ENCODE measurements around the gene RRBP1. TPM values are rescaled to one million over a fixed set of nuclear protein-coding genes. Genes with fewer than 3 reads are reported as not detected.

RRBP1 gene
- total and polyA plus RNA-seq, 4 donors = 53.2 to 89.2 (median 56.7) TPM

- Histone ChIP-seq H3K36me3 (ENCODE audit: control insufficient read depth, insufficient read depth, low read length) (no peaks in the 10 kb centered on the region), H3K4me1 (ENCODE audit: control insufficient read depth, insufficient read depth, low read length) (no peaks in the 10 kb centered on the region), H3K9me3 (ENCODE audit: control insufficient read depth, insufficient read depth, low read length) (no peaks in the 10 kb centered on the region), H3K4me3 (ENCODE audit: low read depth, low read length) (no peak within 1 kb of the TSS), H3K27ac (ENCODE audit: low read depth, low read length) (no peak within 1 kb of the TSS), H3K27me3 (ENCODE audit: control insufficient read depth, insufficient read depth, low read length) (no peaks in the 10 kb centered on the region)
- 81% methylated on average over 3 of the region's 3 CpGs for WGBS (ENCODE audit: insufficient coverage)
- no peak for DNase-seq (ENCODE audit: low read depth in 4 of 6, low spot score in 6 of 6)
Observed at GRCh38 chr20:17699931-17700351, 17.9 kb upstream of the RRBP1 start, which contains the start of gene BANF2. TSS of gene BANF2 (plus strand) at chr20:17699966. CDS start at chr20:17725026, 25,060 bp downstream.

GRCh38 chr20:17698384-17698783 lies 16.3 kb upstream of the RRBP1 start:
- WGBS (ENCODE audit: insufficient coverage) = 47% methylated on average over 4 of the region's 5 CpGs
- no peak for DNase-seq (ENCODE audit: low read depth in 4 of 6, low spot score in 6 of 6)
- Histone ChIP-seq H3K27me3 (ENCODE audit: control insufficient read depth, insufficient read depth, low read length) (no peaks in the 10 kb centered on the region), H3K36me3 (ENCODE audit: control insufficient read depth, insufficient read depth, low read length) (no peaks in the 10 kb centered on the region), H3K4me1 (ENCODE audit: control insufficient read depth, insufficient read depth, low read length) (peaks cover 5% of the 10 kb centered on the region), H3K4me3 (ENCODE audit: low read depth, low read length) (no peak overlapping the region), H3K9me3 (ENCODE audit: control insufficient read depth, insufficient read depth, low read length) (no peaks in the 10 kb centered on the region), H3K27ac (ENCODE audit: low read depth, low read length) (no peak overlapping the region)

DNA sequence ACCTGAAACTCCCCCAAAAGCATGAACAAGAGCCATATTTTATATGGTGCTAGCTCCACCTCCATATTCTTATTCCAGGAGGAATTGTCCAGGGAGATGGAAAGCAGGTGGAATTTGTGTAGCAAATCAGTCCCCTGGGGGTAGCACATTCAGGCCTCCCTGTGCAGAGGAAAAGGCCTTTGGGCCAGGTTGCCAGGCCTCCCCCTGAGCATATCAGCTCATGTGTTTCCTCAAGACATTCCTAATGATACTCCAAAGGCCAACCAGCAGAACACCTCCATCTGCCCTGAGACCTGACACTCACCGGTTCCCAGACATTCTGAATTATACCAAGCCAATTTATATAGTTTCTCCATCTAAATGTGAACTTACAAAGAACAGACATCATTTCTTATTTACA lies 15.1 kb upstream of the RRBP1 start:
- Histone ChIP-seq H3K4me1 (ENCODE audit: control insufficient read depth, insufficient read depth, low read length) (peaks cover 8% of the 10 kb centered on the region), H3K9me3 (ENCODE audit: control insufficient read depth, insufficient read depth, low read length) (no peaks in the 10 kb centered on the region), H3K27me3 (ENCODE audit: control insufficient read depth, insufficient read depth, low read length) (peaks cover under 1% of the 10 kb centered on the region), H3K27ac (ENCODE audit: low read depth, low read length) (no peak overlapping the region), H3K4me3 (ENCODE audit: low read depth, low read length) (no peak overlapping the region), H3K36me3 (ENCODE audit: control insufficient read depth, insufficient read depth, low read length) (no peaks in the 10 kb centered on the region)
- 83% methylated on average over 1 of the region's 1 CpG for WGBS (ENCODE audit: insufficient coverage)
- no peak for DNase-seq (ENCODE audit: low read depth in 4 of 6, low spot score in 6 of 6)

GRCh38 chr20:17696287-17696686 lies 14.2 kb upstream of the RRBP1 start:
- Histone ChIP-seq H3K27me3 (ENCODE audit: control insufficient read depth, insufficient read depth, low read length) (peaks cover 2% of the 10 kb centered on the region), H3K27ac (ENCODE audit: low read depth, low read length) (no peak overlapping the region), H3K4me3 (ENCODE audit: low read depth, low read length) (no peak overlapping the region), H3K36me3 (ENCODE audit: control insufficient read depth, insufficient read depth, low read length) (no peaks in the 10 kb centered on the region), H3K9me3 (ENCODE audit: control insufficient read depth, insufficient read depth, low read length) (no peaks in the 10 kb centered on the region), H3K4me1 (ENCODE audit: control insufficient read depth, insufficient read depth, low read length) (peaks cover 8% of the 10 kb centered on the region)
- WGBS (ENCODE audit: insufficient coverage) = no CpG with 5 or more reads among the region's 1 CpG
- DNase-seq (ENCODE audit: low read depth in 4 of 6, low spot score in 6 of 6) = no peak

GRCh38 chr20:17694767-17695166 lies 12.7 kb upstream of the RRBP1 start:
- no peak for DNase-seq (ENCODE audit: low read depth in 4 of 6, low spot score in 6 of 6)
- Histone ChIP-seq H3K27ac (ENCODE audit: low read depth, low read length) (no peak overlapping the region), H3K4me1 (ENCODE audit: control insufficient read depth, insufficient read depth, low read length) (peaks cover 8% of the 10 kb centered on the region), H3K36me3 (ENCODE audit: control insufficient read depth, insufficient read depth, low read length) (no peaks in the 10 kb centered on the region), H3K9me3 (ENCODE audit: control insufficient read depth, insufficient read depth, low read length) (no peaks in the 10 kb centered on the region), H3K4me3 (ENCODE audit: low read depth, low read length) (no peak overlapping the region), H3K27me3 (ENCODE audit: control insufficient read depth, insufficient read depth, low read length) (peaks cover 2% of the 10 kb centered on the region)
- no CpG with 5 or more reads among the region's 3 CpGs for WGBS (ENCODE audit: insufficient coverage)

- Histone ChIP-seq H3K27me3 (ENCODE audit: control insufficient read depth, insufficient read depth, low read length) (peaks cover 2% of the 10 kb centered on the region), H3K9me3 (ENCODE audit: control insufficient read depth, insufficient read depth, low read length) (no peaks in the 10 kb centered on the region), H3K27ac (ENCODE audit: low read depth, low read length) (no peak overlapping the region), H3K4me1 (ENCODE audit: control insufficient read depth, insufficient read depth, low read length) (peaks cover 8% of the 10 kb centered on the region), H3K4me3 (ENCODE audit: low read depth, low read length) (no peak overlapping the region), H3K36me3 (ENCODE audit: control insufficient read depth, insufficient read depth, low read length) (no peaks in the 10 kb centered on the region)
- peak in 2 of 6 donors; percentile 56 to 63 for DNase-seq (ENCODE audit: low read depth in 4 of 6, low spot score in 6 of 6)
- 34% methylated on average over 18 of the region's 18 CpGs for WGBS (ENCODE audit: insufficient coverage)
Observed at GRCh38 chr20:17693444-17694001, 11.5 kb upstream of the RRBP1 start.

DNA sequence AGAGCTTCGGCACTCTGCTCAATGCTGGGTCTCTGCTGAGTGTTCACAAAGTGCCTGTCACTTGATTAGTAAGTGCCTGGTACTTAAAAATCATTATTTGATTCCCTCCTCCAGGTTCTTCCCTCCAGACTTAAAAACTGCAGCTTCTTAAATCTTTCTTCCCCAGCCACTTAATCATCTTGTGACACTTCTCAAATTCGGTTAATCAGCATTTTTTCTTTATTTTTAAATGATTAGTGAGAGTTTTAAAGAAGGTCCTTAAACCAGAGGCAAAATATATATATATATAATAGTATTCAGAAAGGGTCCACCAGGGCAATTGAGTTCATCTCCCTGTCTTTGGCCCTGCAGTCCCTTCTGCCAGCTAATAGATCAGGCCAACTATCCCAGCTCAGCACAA lies 9.7 kb upstream of the RRBP1 start:
- no peak for DNase-seq (ENCODE audit: low read depth in 4 of 6, low spot score in 6 of 6)
- no peak overlapping the region for H3K4me3 ChIP-seq (ENCODE audit: low read depth, low read length)
- H3K27me3 ChIP-seq (ENCODE audit: control insufficient read depth, insufficient read depth, low read length) = peaks cover 2% of the 10 kb centered on the region
- no peaks in the 10 kb centered on the region for H3K9me3 ChIP-seq (ENCODE audit: control insufficient read depth, insufficient read depth, low read length)
- no peak overlapping the region for H3K27ac ChIP-seq (ENCODE audit: low read depth, low read length)
- 100% methylated on average over 1 of the region's 2 CpGs for WGBS (ENCODE audit: insufficient coverage)
- no peaks in the 10 kb centered on the region for H3K36me3 ChIP-seq (ENCODE audit: control insufficient read depth, insufficient read depth, low read length)
- peaks cover 8% of the 10 kb centered on the region for H3K4me1 ChIP-seq (ENCODE audit: control insufficient read depth, insufficient read depth, low read length)

DNA sequence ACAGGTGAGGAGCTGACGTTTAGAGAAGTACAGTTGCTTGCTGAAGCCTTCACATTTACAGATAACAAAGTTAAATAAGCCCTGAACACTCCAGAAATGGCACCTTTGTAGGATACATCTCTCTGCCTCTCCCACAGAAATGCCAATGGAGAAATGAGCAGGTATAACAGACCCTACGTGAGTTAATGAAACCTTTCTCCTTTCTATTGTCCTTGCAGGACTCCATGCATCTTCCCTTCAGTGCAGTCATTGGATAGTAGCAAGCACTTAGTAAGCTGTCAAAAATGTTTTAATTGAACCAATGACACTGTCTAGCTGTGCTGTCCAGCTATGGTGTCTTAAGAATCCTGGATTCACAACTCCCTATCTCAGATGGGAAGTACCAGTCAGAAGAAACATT lies 8.1 kb upstream of the RRBP1 start:
- H3K36me3 ChIP-seq (ENCODE audit: control insufficient read depth, insufficient read depth, low read length) = no peaks in the 10 kb centered on the region
- peaks cover 8% of the 10 kb centered on the region for H3K4me1 ChIP-seq (ENCODE audit: control insufficient read depth, insufficient read depth, low read length)
- DNase-seq (ENCODE audit: low read depth in 4 of 6, low spot score in 6 of 6) = no peak
- H3K27ac ChIP-seq (ENCODE audit: low read depth, low read length) = no peak overlapping the region
- H3K27me3 ChIP-seq (ENCODE audit: control insufficient read depth, insufficient read depth, low read length) = peaks cover 5% of the 10 kb centered on the region
- no CpG with 5 or more reads among the region's 2 CpGs for WGBS (ENCODE audit: insufficient coverage)
- H3K9me3 ChIP-seq (ENCODE audit: control insufficient read depth, insufficient read depth, low read length) = no peaks in the 10 kb centered on the region
- H3K4me3 ChIP-seq (ENCODE audit: low read depth, low read length) = no peak overlapping the region

DNA sequence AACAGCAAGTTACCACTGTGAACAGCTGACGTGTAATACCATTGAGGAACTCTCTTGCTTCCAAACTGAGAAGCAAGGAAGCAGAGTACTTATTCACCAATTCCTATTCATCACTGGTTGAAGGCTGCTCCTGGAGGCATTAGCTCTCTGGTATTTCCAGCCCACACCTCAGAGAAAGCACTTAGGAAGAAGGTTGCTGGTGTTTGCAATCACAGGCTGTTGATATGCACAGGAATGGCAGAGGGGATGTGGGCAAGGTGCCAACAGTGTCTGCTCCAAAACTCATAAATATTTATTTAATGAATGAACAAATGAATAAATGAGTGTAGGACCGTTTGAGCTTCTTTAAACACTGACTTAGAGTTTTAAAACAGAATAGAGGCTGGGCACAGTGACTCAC lies 6.9 kb upstream of the RRBP1 start:
- H3K4me3 ChIP-seq (ENCODE audit: low read depth, low read length) = no peak overlapping the region
- peaks cover 10% of the 10 kb centered on the region for H3K27me3 ChIP-seq (ENCODE audit: control insufficient read depth, insufficient read depth, low read length)
- H3K9me3 ChIP-seq (ENCODE audit: control insufficient read depth, insufficient read depth, low read length) = no peaks in the 10 kb centered on the region
- no peak overlapping the region for H3K27ac ChIP-seq (ENCODE audit: low read depth, low read length)
- WGBS (ENCODE audit: insufficient coverage) = 33% methylated on average over 2 of the region's 2 CpGs
- H3K36me3 ChIP-seq (ENCODE audit: control insufficient read depth, insufficient read depth, low read length) = no peaks in the 10 kb centered on the region
- peaks cover 8% of the 10 kb centered on the region for H3K4me1 ChIP-seq (ENCODE audit: control insufficient read depth, insufficient read depth, low read length)
- DNase-seq (ENCODE audit: low read depth in 4 of 6, low spot score in 6 of 6) = peak in 2 of 6 donors; percentile 26 to 40

DNA sequence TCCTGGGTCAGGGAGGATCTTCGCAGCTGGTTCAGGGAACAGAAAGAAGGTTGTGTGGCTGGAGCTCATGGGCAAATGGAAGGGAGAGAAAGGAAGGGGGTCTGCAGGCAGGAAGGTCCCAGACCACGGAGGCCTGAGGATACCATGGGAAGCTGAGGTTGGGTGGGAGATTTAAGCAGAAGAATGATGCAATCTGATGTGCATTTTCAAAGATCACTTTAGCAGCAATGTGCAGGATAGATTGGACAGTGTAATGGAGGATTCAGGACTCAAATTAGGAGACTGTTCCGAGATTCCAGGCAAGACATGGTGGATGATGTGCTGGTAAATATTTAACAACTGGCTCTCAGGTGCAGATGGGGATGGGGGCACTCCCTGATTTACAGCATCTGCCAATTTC lies 5.8 kb upstream of the RRBP1 start:
- Histone ChIP-seq H3K9me3 (ENCODE audit: control insufficient read depth, insufficient read depth, low read length) (no peaks in the 10 kb centered on the region), H3K27me3 (ENCODE audit: control insufficient read depth, insufficient read depth, low read length) (peaks cover 10% of the 10 kb centered on the region), H3K36me3 (ENCODE audit: control insufficient read depth, insufficient read depth, low read length) (no peaks in the 10 kb centered on the region), H3K4me1 (ENCODE audit: control insufficient read depth, insufficient read depth, low read length) (peaks cover 1% of the 10 kb centered on the region), H3K27ac (ENCODE audit: low read depth, low read length) (no peak overlapping the region), H3K4me3 (ENCODE audit: low read depth, low read length) (no peak overlapping the region)
- 80% methylated on average over 3 of the region's 3 CpGs for WGBS (ENCODE audit: insufficient coverage)
- no peak for DNase-seq (ENCODE audit: low read depth in 4 of 6, low spot score in 6 of 6)

All from spinal cord (tissue), 10 donors.